Endothelial cell of umbilical vein (primary cell): ENCODE data around the gene NIPA2. TPM values are rescaled to one million over a fixed set of nuclear protein-coding genes. Genes with fewer than 3 reads are reported as not detected.

Experiments used
- BruUV-seq: library from RNA; stranded (reverse); fragments of 400-500 nt; replicated peaks from 2 replicates; lab custom pipeline; 2021; lab: Mats Ljungman, UMichigan
- CTCF ChIA-PET: fragments of 300-600, 350-600 bp; sonication (Branson Sonifier 250); formaldehyde crosslinking; loops from one replicate; lab custom pipeline; 2021; ENCODE audit warnings: antibody characterized with exemption, inconsistent platforms; lab: Charles Lee
- POLR2A ChIA-PET: fragments of 300-600, 350-600 bp; sonication (Branson Sonifier 250); formaldehyde crosslinking; loops from one replicate; lab custom pipeline; 2021; ENCODE audit warnings: antibody characterized with exemption, inconsistent platforms; lab: Charles Lee
- DNase-seq: peaks from one replicate; pipeline ENCODE4 v3.0.0-alpha.2; 2011; ENCODE audit warnings: low read depth, low spot score
- FAIRE-seq: peaks from 2 replicates; lab custom pipeline; 2011; peaks lifted over from hg19 to GRCh38; lab: Jason Lieb, UNC
- H2AFZ ChIP-seq: 2 replicates; pipeline ENCODE4 v1.6.0; 2012; ENCODE audit warnings: low read depth, low read length, control low read depth, inconsistent platforms
- H3K27ac ChIP-seq: 2 replicates; pipeline ENCODE4 v1.5.1; 2011; ENCODE audit warnings: low read depth, mild to moderate bottlenecking, control low read depth, low read length, moderate library complexity; ENCODE audit not compliant: insufficient read depth
- H3K27me3 ChIP-seq, 2 experiments: 2 replicates each; pipeline versions ENCODE4 v1.6.0 to v1.6.1; 2011; ENCODE audit warnings: low read length in 2 of 2, mixed read lengths in 1 of 2; ENCODE audit not compliant: control insufficient read depth in 2 of 2, insufficient read depth in 2 of 2
- H3K36me3 ChIP-seq, 2 experiments: 2 replicates in 1 of 2; 3 replicates in 1 of 2; pipeline ENCODE4 v1.5.1; 2011; ENCODE audit warnings: low read length in 2 of 2, mild to moderate bottlenecking in 1 of 2, moderate library complexity in 1 of 2; ENCODE audit not compliant: control insufficient read depth in 2 of 2, insufficient read depth in 2 of 2; ENCODE audit errors: extremely low read depth in 1 of 2
- H3K4me1 ChIP-seq: 3 replicates; pipeline ENCODE4 v1.5.1; 2011; ENCODE audit warnings: mild to moderate bottlenecking, low read length; ENCODE audit not compliant: control insufficient read depth, insufficient read depth; ENCODE audit errors: extremely low read depth
- H3K4me2 ChIP-seq: 2 replicates; pipeline ENCODE4 v1.6.1; 2011; ENCODE audit warnings: low read length, control low read depth, mixed read lengths; ENCODE audit not compliant: insufficient read depth
- H3K4me3 ChIP-seq, 3 experiments: fragments of 200-600 bp in 1 of 3; sonication (generic), shearing (Covaris generic) in 1 of 3; replicated peaks in 1 of 3; 2 replicates each; pipeline ENCODE4 v1.5.1; 2011 to 2016; ENCODE audit warnings: control low read depth in 3 of 3, low read length in 3 of 3, mild to moderate bottlenecking in 2 of 3, inconsistent platforms in 1 of 3, low read depth in 1 of 3, moderate library complexity in 1 of 3; ENCODE audit not compliant: insufficient read depth in 1 of 3
- H3K79me2 ChIP-seq: 2 replicates; pipeline ENCODE4 v1.6.0; 2012; ENCODE audit warnings: low read length, inconsistent platforms; ENCODE audit not compliant: control insufficient read depth, insufficient read depth
- H3K9ac ChIP-seq: replicated peaks from 2 replicates; pipeline ENCODE3; 2011; ENCODE audit warnings: low read length, control low read depth; ENCODE audit not compliant: insufficient read depth; ENCODE audit errors: extremely low read depth
- H3K9me1 ChIP-seq: replicated peaks from 3 replicates; pipeline ENCODE4 v1.6.0; 2011; ENCODE audit warnings: mild to moderate bottlenecking, low read length; ENCODE audit not compliant: control insufficient read depth, insufficient read depth; ENCODE audit errors: extremely low read depth
- H3K9me3 ChIP-seq: replicated peaks from 2 replicates; pipeline ENCODE4 v1.5.1; 2012; ENCODE audit warnings: low read length, inconsistent platforms; ENCODE audit not compliant: control insufficient read depth, insufficient read depth
- H4K20me1 ChIP-seq: replicated peaks from 2 replicates; pipeline ENCODE3; 2011; ENCODE audit warnings: mild to moderate bottlenecking, low read length; ENCODE audit not compliant: control insufficient read depth, insufficient read depth; ENCODE audit errors: extremely low read depth
- EZH2 ChIP-seq: IDR thresholded peaks from 2 replicates; pipeline ENCODE4 v1.6.1; 2012; ENCODE audit warnings: borderline replicate concordance, low read depth, mild to moderate bottlenecking, moderate library complexity, low read length, inconsistent platforms; ENCODE audit not compliant: severe bottlenecking
- FOS ChIP-seq: IDR thresholded peaks from 2 replicates; pipeline ENCODE4 v1.6.1; 2011; ENCODE audit warnings: mild to moderate bottlenecking, low read length, moderate library complexity, borderline replicate concordance; ENCODE audit not compliant: insufficient read depth
- GATA2 ChIP-seq: IDR thresholded peaks from 2 replicates; pipeline ENCODE4 v1.7.0; 2011; ENCODE audit warnings: low read depth, mild to moderate bottlenecking, moderate library complexity, mixed read lengths, low read length; ENCODE audit not compliant: insufficient read length, insufficient read depth
- JUN ChIP-seq: IDR thresholded peaks from 2 replicates; pipeline ENCODE4 v1.6.1; 2011; ENCODE audit warnings: borderline replicate concordance, low read depth; ENCODE audit not compliant: insufficient read length, insufficient read depth
- MYC ChIP-seq: IDR thresholded peaks from one replicate; pipeline ENCODE4 v1.6.1; 2011; ENCODE audit warnings: mild to moderate bottlenecking, low read depth, low read length
- POLR2A ChIP-seq: IDR thresholded peaks from 2 replicates; pipeline ENCODE4 v1.6.1; 2012; ENCODE audit warnings: low read depth, mild to moderate bottlenecking, control low read depth, low read length
- POLR2AphosphoS5 ChIP-seq: IDR thresholded peaks from 2 replicates; pipeline ENCODE4 v1.6.1; 2012; ENCODE audit warnings: low read depth, mild to moderate bottlenecking, control low read depth, low read length, moderate library complexity; ENCODE audit not compliant: insufficient read depth
- dilution Hi-C: fragments of 300-500 bp; cut with MboI; formaldehyde crosslinking; loops from one replicate; pipeline ENCODE4 v1.15.0; 2019; ENCODE audit warnings: low sequenced_read_pairs; ENCODE audit not compliant: extremely low pct_ligation_motif_present
- intact Hi-C: fragments of 100-400 bp; cut with micrococcal nuclease; formaldehyde crosslinking; loops from one replicate; pipeline ENCODE4 v1.10.0; 2022
- polyA plus RNA-seq, 4 experiments: library from polyadenylated mRNA; depleted of rRNA in 3 of 4; stranded (reverse) in 3 of 4; unstranded in 1 of 4; fragments of >200 nt; gene quantifications; 2 replicates each; pipeline versions ENCODE4 v1.2.1 to v1.2.3, GENCODE V29; 2011 to 2012; ENCODE audit warnings: missing spikeins in 1 of 4
- total RNA-seq: library from RNA; stranded (reverse); gene quantifications from 2 replicates; pipeline ENCODE4 v1.2.3, GENCODE V29; 2021
- TF ChIP-seq, protein P1 (sequence below), 2 donors: IDR thresholded peaks; 1 replicate in 1 of 2; 2 replicates in 1 of 2; pipeline ENCODE4 v1.5.1; 2011; ENCODE audit warnings: low read length in 2 of 2, mild to moderate bottlenecking in 2 of 2, moderate library complexity in 2 of 2, control low read depth in 1 of 2, inconsistent platforms in 1 of 2, low read depth in 1 of 2; ENCODE audit not compliant: insufficient read depth in 1 of 2; ENCODE audit errors: extremely low read depth in 1 of 2
- TF ChIP-seq, protein P2 (sequence below): IDR thresholded peaks from 2 replicates; pipeline ENCODE4 v1.6.1; 2011; ENCODE audit not compliant: insufficient read depth, insufficient read length

Gene NIPA2
- total and polyA plus RNA-seq, 2 donors (not counting 3 experiments of a cell fraction or from before 2014, with no cell fraction given): 55.2 to 75.7 TPM

DNA sequence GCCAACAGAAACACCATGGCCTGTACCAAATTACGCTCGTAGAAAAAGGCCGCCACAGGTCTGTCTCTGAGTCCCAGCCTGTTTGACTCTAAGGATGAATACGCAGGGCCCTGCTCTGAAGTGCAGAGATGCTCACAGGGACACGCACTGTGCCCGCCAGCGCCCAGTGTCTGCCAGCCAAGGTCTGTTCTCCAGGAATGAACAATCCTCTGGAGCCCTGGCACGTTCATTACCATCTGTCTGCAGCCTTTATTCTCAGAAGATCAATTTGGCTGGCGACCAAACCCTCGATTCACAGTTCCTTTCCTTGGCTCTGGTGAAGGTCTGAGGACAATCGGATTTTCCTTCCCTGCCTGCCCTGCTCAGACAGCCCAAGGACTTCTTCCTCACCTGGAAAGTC is 66.3 kb downstream of the NIPA2 start:
- H3K79me2 ChIP-seq: no peaks in the 10 kb centered on the region
- TF ChIP-seq MYC: no peak
- TF ChIP-seq, protein P1, sequence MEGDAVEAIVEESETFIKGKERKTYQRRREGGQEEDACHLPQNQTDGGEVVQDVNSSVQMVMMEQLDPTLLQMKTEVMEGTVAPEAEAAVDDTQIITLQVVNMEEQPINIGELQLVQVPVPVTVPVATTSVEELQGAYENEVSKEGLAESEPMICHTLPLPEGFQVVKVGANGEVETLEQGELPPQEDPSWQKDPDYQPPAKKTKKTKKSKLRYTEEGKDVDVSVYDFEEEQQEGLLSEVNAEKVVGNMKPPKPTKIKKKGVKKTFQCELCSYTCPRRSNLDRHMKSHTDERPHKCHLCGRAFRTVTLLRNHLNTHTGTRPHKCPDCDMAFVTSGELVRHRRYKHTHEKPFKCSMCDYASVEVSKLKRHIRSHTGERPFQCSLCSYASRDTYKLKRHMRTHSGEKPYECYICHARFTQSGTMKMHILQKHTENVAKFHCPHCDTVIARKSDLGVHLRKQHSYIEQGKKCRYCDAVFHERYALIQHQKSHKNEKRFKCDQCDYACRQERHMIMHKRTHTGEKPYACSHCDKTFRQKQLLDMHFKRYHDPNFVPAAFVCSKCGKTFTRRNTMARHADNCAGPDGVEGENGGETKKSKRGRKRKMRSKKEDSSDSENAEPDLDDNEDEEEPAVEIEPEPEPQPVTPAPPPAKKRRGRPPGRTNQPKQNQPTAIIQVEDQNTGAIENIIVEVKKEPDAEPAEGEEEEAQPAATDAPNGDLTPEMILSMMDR (IDR thresholded peaks at IDR 0.05; ENCODE audit: extremely low read depth in 1 of 2, insufficient read depth in 1 of 2, low read depth in 1 of 2, low read length in 2 of 2): no peak
- TF ChIP-seq, protein P2, sequence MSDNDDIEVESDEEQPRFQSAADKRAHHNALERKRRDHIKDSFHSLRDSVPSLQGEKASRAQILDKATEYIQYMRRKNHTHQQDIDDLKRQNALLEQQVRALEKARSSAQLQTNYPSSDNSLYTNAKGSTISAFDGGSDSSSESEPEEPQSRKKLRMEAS: no peak
- TF ChIP-seq GATA2: no peak
- no peak for TF ChIP-seq POLR2AphosphoS5
- TF ChIP-seq POLR2A: no peak
- TF ChIP-seq JUN: no peak
- TF ChIP-seq EZH2: no peak
- TF ChIP-seq FOS: no peak
- H3K36me3 ChIP-seq: peaks cover 11 to 26% of the 10 kb centered on the region in 2 experiments
- no peak overlapping the region for H2AFZ ChIP-seq
- H3K9me3 ChIP-seq: no peaks in the 10 kb centered on the region
- H3K9me1 ChIP-seq: no peaks in the 10 kb centered on the region
- no peak overlapping the region for H3K4me2 ChIP-seq
- dilution Hi-C loops: no loop called here
- CTCF ChIA-PET: no interaction called here
- H3K27ac ChIP-seq: no peak overlapping the region
- no peaks in the 10 kb centered on the region for H4K20me1 ChIP-seq
- no peaks in the 10 kb centered on the region for H3K4me1 ChIP-seq
- H3K4me3 ChIP-seq: no peak overlapping the region
- H3K27me3 ChIP-seq: no peaks in the 10 kb centered on the region
- intact Hi-C loops: no loop called here
- DNase-seq (no peak), FAIRE-seq (no peak)
- POLR2A ChIA-PET: no interaction called here
- BruUV-seq: no TSS peak
- H3K9ac ChIP-seq: no peak overlapping the region
